A549 (cell line): ENCODE data around the gene CD46. TPM values are rescaled to one million over a fixed set of nuclear protein-coding genes. Genes with fewer than 3 reads are reported as not detected.
"Not testable (repeated sequence)": the region's sequence is repeated elsewhere in the genome, so short reads cannot be mapped to it uniquely, and the experiment has no call there.

Experiments
- ATAC-seq, 2 experiments: fragments of 200-7000 bp in 1 of 2; fragments of >200 bp in 1 of 2; cut with Nextera tagmentation in 1 of 2; cut with Tn5 transposase in 1 of 2; 3 replicates each; pipeline versions ENCODE4 v1.8.0 to v1.9.1; 2018 to 2020; ENCODE audit warnings: mild to moderate bottlenecking in 1 of 2, moderate library complexity in 1 of 2
- CTCF ChIA-PET: fragments of 300-600 bp; sonication (Branson Sonifier 250); formaldehyde crosslinking; extraction: SDS; loops from one replicate; lab custom pipeline; 2021; ENCODE audit warnings: antibody characterized with exemption, inconsistent platforms; lab: Yijun Ruan, JAX
- POLR2A ChIA-PET: fragments of 350-600 bp; formaldehyde crosslinking; extraction: SDS; loops from one replicate; lab custom pipeline; 2021; ENCODE audit warnings: antibody characterized with exemption, inconsistent platforms; lab: Yijun Ruan, JAX
- DNase-seq, 2 experiments: peaks; one replicate each; pipeline versions ENCODE4 v3.0.0 to v3.0.0-alpha.2; 2011 to 2016; ENCODE audit warnings: low read depth in 1 of 2, low spot score in 1 of 2
- FAIRE-seq: peaks from 2 replicates; lab custom pipeline; 2011; peaks lifted over from hg19 to GRCh38; lab: Jason Lieb, UNC
- H3K27ac ChIP-seq, 2 experiments: fragments of >200 bp; sonication (Bioruptor Twin); formaldehyde crosslinking; 3 replicates each; pipeline ENCODE4 v1.5.1; 2016 to 2017
- H3K4me1 ChIP-seq: fragments of >200 bp; sonication (Bioruptor Twin); formaldehyde crosslinking; 3 replicates; pipeline ENCODE4 v1.6.1; 2016
- H3K4me2 ChIP-seq: fragments of >200 bp; sonication (Bioruptor Twin); formaldehyde crosslinking; 3 replicates; pipeline ENCODE4 v1.6.1; 2016
- H3K4me3 ChIP-seq: fragments of >200 bp; sonication (Bioruptor Twin); formaldehyde crosslinking; 3 replicates; pipeline ENCODE4 v1.5.1; 2016
- H3K9me3 ChIP-seq: fragments of >200 bp; sonication (Bioruptor Twin); formaldehyde crosslinking; 3 replicates; pipeline ENCODE4 v1.6.1; 2016
- BCL3 ChIP-seq: fragments of >200 bp; sonication (Bioruptor Twin); formaldehyde crosslinking; IDR thresholded peaks from 3 replicates; pipeline ENCODE4 v1.6.1; 2016
- BHLHE40 ChIP-seq: IDR thresholded peaks from 2 replicates; pipeline ENCODE4 v1.6.1; 2012; ENCODE audit warnings: low read depth, low read length, inconsistent platforms
- CHD4 ChIP-seq: fragments of 200-600 bp; sonication (generic); IDR thresholded peaks from 2 replicates; pipeline ENCODE4 v1.6.1; 2016; ENCODE audit warnings: antibody characterized with exemption, mild to moderate bottlenecking, borderline replicate concordance
- E2F6 ChIP-seq: IDR thresholded peaks from 2 replicates; pipeline ENCODE4 v1.6.1; 2012; ENCODE audit warnings: low read depth, borderline replicate concordance
- EP300 ChIP-seq, 2 experiments: fragments of >200 bp; sonication (Bioruptor Twin); formaldehyde crosslinking; IDR thresholded peaks; 2 replicates in 1 of 2; 3 replicates in 1 of 2; pipeline ENCODE4 v1.6.1; 2016 to 2017
- FOSB ChIP-seq: fragments of 250-450 bp; sonication (Bioruptor Pico); IDR thresholded peaks from 2 replicates; pipeline ENCODE4 v1.5.0; 2020; ENCODE audit warnings: mild to moderate bottlenecking, moderate library complexity
- FOSL2 ChIP-seq, 2 experiments: fragments of 450-650 bp in 1 of 2; fragments of >200 bp in 1 of 2; sonication (Bioruptor Twin) in 1 of 2; formaldehyde crosslinking; IDR thresholded peaks; 2 replicates each; pipeline versions ENCODE4 v1.5.0 to v1.6.1; 2016 to 2020; ENCODE audit warnings: mild to moderate bottlenecking in 1 of 2, moderate library complexity in 1 of 2
- GATA3 ChIP-seq: IDR thresholded peaks from 2 replicates; pipeline ENCODE4 v1.6.1; 2012; ENCODE audit warnings: borderline replicate concordance
- MAZ ChIP-seq: fragments of 150-350 bp; IDR thresholded peaks from 2 replicates; pipeline ENCODE4 v1.6.1; 2014; ENCODE audit warnings: antibody characterized with exemption, low read depth, low read length, borderline replicate concordance
- NFE2L2 ChIP-seq: fragments of 150-350 bp; conservative IDR thresholded peaks from 2 replicates; pipeline ENCODE4 v1.6.1; 2014; ENCODE audit warnings: low read length
- NR3C1 ChIP-seq: fragments of >200 bp; sonication (Bioruptor Twin); formaldehyde crosslinking; IDR thresholded peaks from 3 replicates; pipeline ENCODE4 v1.6.1; 2017
- POLR2A ChIP-seq: IDR thresholded peaks from 2 replicates; pipeline ENCODE4 v1.6.1; 2012; ENCODE audit warnings: mild to moderate bottlenecking, low read length
- RCOR1 ChIP-seq: fragments of 150-350 bp; IDR thresholded peaks from 2 replicates; pipeline ENCODE4 v1.6.1; 2014; ENCODE audit warnings: antibody characterized with exemption, low read length, low read depth
- ZC3H11A ChIP-seq: fragments of 450-650 bp; IDR thresholded peaks from 2 replicates; pipeline ENCODE4 v1.6.1; 2014; ENCODE audit warnings: antibody characterized with exemption, mild to moderate bottlenecking
- WGBS: methylation state at CpG from one replicate; pipeline ENCODE4 v1.1.6; 2017; ENCODE audit errors: missing lambda C conversion rate; 5-methylcytosine and 5-hydroxymethylcytosine counted together
- polyA plus RNA-seq, 4 experiments: library from polyadenylated mRNA; depleted of rRNA in 3 of 4; stranded (reverse); fragments of >200 nt; fragmentation: RNase III in 1 of 4; extraction: RNeasy Plus Mini Kit Qiagen cat#74134 plus additional on column Dnase treatment in 1 of 4; gene quantifications; 2 replicates in 3 of 4; 3 replicates in 1 of 4; pipeline ENCODE4 v1.2.3, GENCODE V29; 2011 to 2017

Gene CD46
- polyA plus RNA-seq, 2 of the 4 experiments (the other 2 are of a cell fraction): 142 to 239 TPM

GRCh38 chr1:207719234-207719633 is 32.6 kb upstream of the CD46 start:
- no peak overlapping the region for H3K27ac ChIP-seq
- TF ChIP-seq FOSB (CRISPR knock-in tag): no peak
- TF ChIP-seq ZC3H11A: no peak
- no peak for TF ChIP-seq NFE2L2
- no peak for TF ChIP-seq POLR2A
- no peak for TF ChIP-seq BHLHE40
- TF ChIP-seq NR3C1: no peak
- TF ChIP-seq FOSL2 (IDR thresholded peaks at IDR 0.05): no peak
- TF ChIP-seq FOSL2 (CRISPR knock-in tag; IDR thresholded peaks at IDR 0.05): no peak
- TF ChIP-seq E2F6: no peak
- TF ChIP-seq MAZ: no peak
- no peak for TF ChIP-seq RCOR1
- no peak for TF ChIP-seq CHD4
- no peak overlapping the region for H3K4me2 ChIP-seq
- ChIA-PET CTCF (interaction anchor here (1.1 kb wide), 1 partner anchor 219 kb away, joined by 3 read pairs; no protein-coding TSS in a partner anchor), POLR2A (no interaction called here)
- WGBS: 50% methylated on average over 2 of the region's 2 CpGs
- no peaks in the 10 kb centered on the region for H3K9me3 ChIP-seq
- ATAC-seq (no peak), FAIRE-seq (no peak), DNase-seq (no peak)
- no peak overlapping the region for H3K4me3 ChIP-seq
- no peaks in the 10 kb centered on the region for H3K4me1 ChIP-seq

GRCh38 chr1:207728200-207728858 is 23.5 kb upstream of the CD46 start:
- H3K4me1 ChIP-seq, H3K4me2 ChIP-seq, POLR2A ChIA-PET, H3K4me3 ChIP-seq, H3K9me3 ChIP-seq, FAIRE-seq, DNase-seq, H3K27ac ChIP-seq, ATAC-seq: not testable (repeated sequence)
- CTCF ChIA-PET: interaction anchor here (0.6 to 1.5 kb wide), 3 partner anchors 26 to 660 kb away, joined by 3 to 6 read pairs (median 4); no protein-coding TSS in a partner anchor
- 79% methylated on average over 4 of the region's 4 CpGs for WGBS

GRCh38 chr1:207737503-207738157 is 14.2 kb upstream of the CD46 start:
- Histone ChIP-seq H3K4me2 (peak overlapping the region; percentile 74), H3K4me3 (peak overlapping the region; percentile 19; the same call in 1 of the 3 replicates), H3K4me1 (peaks cover 33% of the 10 kb centered on the region), H3K27ac (peak overlapping the region; percentile 77 to 95)
- CTCF ChIA-PET: interaction anchor here (1.0 to 1.4 kb wide), 2 partner anchors 18 to 92 kb away, joined by 3 read pairs; no protein-coding TSS in a partner anchor
- POLR2A ChIA-PET: interaction anchor here (0.6 to 1.3 kb wide), 2 partner anchors 59 to 81 kb away, joined by 4 read pairs; no protein-coding TSS in a partner anchor
- not testable (repeated sequence) for H3K9me3 ChIP-seq, FAIRE-seq
- DNase-seq (peak; percentile 21 to 37), ATAC-seq (peak; percentile 76 to 80)
- 42% methylated on average over 8 of the region's 8 CpGs for WGBS

GRCh38 chr1:207738158-207738659 is 13.6 kb upstream of the CD46 start:
- peak; percentile 46 for FAIRE-seq
- ChIA-PET POLR2A (interaction anchor here (1.3 kb wide), 1 partner anchor 80 kb away, joined by 4 read pairs; no protein-coding TSS in a partner anchor), CTCF (interaction anchor here (1.0 to 1.4 kb wide), 2 partner anchors 18 to 91 kb away, joined by 3 read pairs; no protein-coding TSS in a partner anchor)

More at GRCh38 chr1:207738158-207738659, 13.6 kb upstream of the CD46 start:
- WGBS: 14% methylated on average over 6 of the region's 6 CpGs
- Histone ChIP-seq H3K4me2 (peak overlapping the region; percentile 74), H3K27ac (peak overlapping the region; percentile 77 to 95), H3K4me1 (peaks cover 33% of the 10 kb centered on the region), H3K4me3 (peak overlapping the region; percentile 19; the same call in 1 of the 3 replicates)
- ATAC-seq (peak; percentile 91 to 94), DNase-seq (peak; percentile 38 to 82)
- 0 out of 3 replicates have a peak, but pooled peaks have one; percentile 27 for TF ChIP-seq BCL3
- peak in 1 of 2 experiments; percentile 39; a peak in 1 of 5 replicates for TF ChIP-seq EP300 (IDR thresholded peaks at IDR 0.05)
- 0 out of 2 replicates have a peak, but pooled peaks have one; percentile 37 for TF ChIP-seq GATA3
- TF ChIP-seq, all 56 proteins: peak for 3; not testable (repeated sequence) for 53
- H3K9me3 ChIP-seq: not testable (repeated sequence)
